Breast epithelium (tissue), 3 donors: ENCODE measurements around the gene ESYT1.

Experiments used
- CTCF ChIP-seq, 3 donors: fragments of 450-650 bp; IDR thresholded peaks; one replicate each; pipeline ENCODE4 v1.5.1; 2016 to 2017; ENCODE audit warnings: antibody characterized with exemption in 3 of 3, mild to moderate bottlenecking in 3 of 3, moderate library complexity in 3 of 3
- POLR2A ChIP-seq: fragments of 450-650 bp; IDR thresholded peaks from one replicate; pipeline ENCODE4 v1.6.1; 2016; ENCODE audit warnings: antibody characterized with exemption, mild to moderate bottlenecking, moderate library complexity
- POLR2AphosphoS5 ChIP-seq, 3 donors: sonication (generic); formaldehyde crosslinking; IDR thresholded peaks; one replicate each; pipeline ENCODE4 v1.6.1; 2017; ENCODE audit warnings: antibody characterized with exemption in 3 of 3

GRCh38 chr12:56101045-56101444 lies 27.0 kb upstream of the ESYT1 start:
- TF ChIP-seq POLR2A = no peak
- no peak for TF ChIP-seq CTCF (IDR thresholded peaks at IDR 0.05)
- TF ChIP-seq POLR2AphosphoS5 (IDR thresholded peaks at IDR 0.05) = no peak
